Measurements from ENCODE around the gene LYAR.

GRCh38 chr4:4274226-4274625, 15.7 kb downstream of the LYAR start:
- TF ChIP-seq, protein P1, sequence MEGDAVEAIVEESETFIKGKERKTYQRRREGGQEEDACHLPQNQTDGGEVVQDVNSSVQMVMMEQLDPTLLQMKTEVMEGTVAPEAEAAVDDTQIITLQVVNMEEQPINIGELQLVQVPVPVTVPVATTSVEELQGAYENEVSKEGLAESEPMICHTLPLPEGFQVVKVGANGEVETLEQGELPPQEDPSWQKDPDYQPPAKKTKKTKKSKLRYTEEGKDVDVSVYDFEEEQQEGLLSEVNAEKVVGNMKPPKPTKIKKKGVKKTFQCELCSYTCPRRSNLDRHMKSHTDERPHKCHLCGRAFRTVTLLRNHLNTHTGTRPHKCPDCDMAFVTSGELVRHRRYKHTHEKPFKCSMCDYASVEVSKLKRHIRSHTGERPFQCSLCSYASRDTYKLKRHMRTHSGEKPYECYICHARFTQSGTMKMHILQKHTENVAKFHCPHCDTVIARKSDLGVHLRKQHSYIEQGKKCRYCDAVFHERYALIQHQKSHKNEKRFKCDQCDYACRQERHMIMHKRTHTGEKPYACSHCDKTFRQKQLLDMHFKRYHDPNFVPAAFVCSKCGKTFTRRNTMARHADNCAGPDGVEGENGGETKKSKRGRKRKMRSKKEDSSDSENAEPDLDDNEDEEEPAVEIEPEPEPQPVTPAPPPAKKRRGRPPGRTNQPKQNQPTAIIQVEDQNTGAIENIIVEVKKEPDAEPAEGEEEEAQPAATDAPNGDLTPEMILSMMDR (IDR thresholded peaks at IDR 0.05) = no peak
- TF ChIP-seq POLR2A (IDR thresholded peaks at IDR 0.05) = no peak
- no peak for TF ChIP-seq EP300 (IDR thresholded peaks at IDR 0.05)

All from tibial nerve (tissue), 4 donors.